HCT116 (cell line): ENCODE measurements around the gene TSPAN31. TPM values are rescaled to one million over a fixed set of nuclear protein-coding genes. Genes with fewer than 3 reads are reported as not detected.

ENCODE experiments used
- ATAC-seq: fragments of 200-7000 bp; cut with Tn5 transposase; 2 replicates; pipeline ENCODE4 v1.9.1; 2020; ENCODE audit warnings: mild to moderate bottlenecking, moderate library complexity
- BruUV-seq: library from RNA; stranded (reverse); fragments of 400-500 nt; replicated peaks from 2 replicates; lab custom pipeline; 2021; lab: Mats Ljungman, UMichigan
- CTCF ChIA-PET: fragments of 300-600 bp; sonication (Branson Sonifier 250); formaldehyde crosslinking; loops from one replicate; lab custom pipeline; 2021; ENCODE audit warnings: antibody characterized with exemption; lab: Charles Lee
- POLR2A ChIA-PET: fragments of 300-600, 350-600 bp; sonication (Branson Sonifier 250); formaldehyde crosslinking; loops from one replicate; lab custom pipeline; 2021; ENCODE audit warnings: antibody characterized with exemption; lab: Charles Lee
- RAD21 ChIA-PET, 2 experiments: fragments of 300-600 bp; sonication (Branson Sonifier 250); formaldehyde crosslinking; loops; one replicate each; lab custom pipeline; 2023; ENCODE audit warnings: low total read pairs in 2 of 2; ENCODE audit not compliant: uncharacterized antibody in 2 of 2, unreplicated experiment in 2 of 2, low non-redundant PET in 1 of 2; lab: Charles Lee
- DNase-seq: peaks from one replicate; pipeline ENCODE4 v3.0.0-alpha.2; 2010; ENCODE audit warnings: low read depth, low spot score
- H2AFZ ChIP-seq: fragments of 200-600 bp; shearing (Covaris generic), sonication (generic); 2 replicates; pipeline ENCODE4 v1.6.1; 2017; ENCODE audit warnings: low read depth, mixed run types, mixed read lengths, antibody characterized with exemption, low read length; ENCODE audit not compliant: poor library complexity, severe bottlenecking
- H3K27ac ChIP-seq: 2 replicates; pipeline ENCODE4 v1.5.1; 2012; ENCODE audit warnings: low read depth, low read length
- H3K27me3 ChIP-seq: fragments of 200-600 bp; sonication (generic); 2 replicates; pipeline ENCODE4 v1.6.1; 2016; ENCODE audit warnings: mixed run types, low read length, mixed read lengths; ENCODE audit not compliant: insufficient read depth
- H3K36me3 ChIP-seq, 2 experiments: fragments of 200-500 bp in 1 of 2; fragments of 200-600 bp in 1 of 2; sonication (Bioruptor generic) in 1 of 2; sonication (generic) in 1 of 2; 2 replicates each; pipeline versions ENCODE4 v1.5.1 to v1.6.1; 2014 to 2016; ENCODE audit warnings: low read length in 2 of 2, inconsistent platforms in 1 of 2, mixed read lengths in 1 of 2, mixed run types in 1 of 2; ENCODE audit not compliant: insufficient read depth in 2 of 2, control insufficient read depth in 1 of 2
- H3K4me1 ChIP-seq, 2 experiments: fragments of 200-600 bp in 1 of 2; sonication (generic) in 1 of 2; 2 replicates each; pipeline versions ENCODE4 v1.5.1 to v1.6.1; 2012 to 2017; ENCODE audit warnings: low read length in 2 of 2, inconsistent platforms in 1 of 2, mild to moderate bottlenecking in 1 of 2, mixed read lengths in 1 of 2, mixed run types in 1 of 2, moderate library complexity in 1 of 2; ENCODE audit not compliant: insufficient read depth in 2 of 2, control insufficient read depth in 1 of 2
- H3K4me2 ChIP-seq: fragments of 200-600 bp; sonication (generic); 2 replicates; pipeline ENCODE4 v1.6.1; 2017; ENCODE audit warnings: mixed run types, low read length, mixed read lengths
- H3K4me3 ChIP-seq, 2 experiments: fragments of 200-600 bp in 1 of 2; sonication (generic) in 1 of 2; replicated peaks in 1 of 2; 2 replicates each; pipeline ENCODE4 v1.5.1; 2011 to 2016; ENCODE audit warnings: low read length in 2 of 2, control low read depth in 1 of 2, low read depth in 1 of 2, mild to moderate bottlenecking in 1 of 2, mixed read lengths in 1 of 2, mixed run types in 1 of 2
- H3K79me2 ChIP-seq: fragments of 200-600 bp; sonication (generic); 2 replicates; pipeline ENCODE4 v1.6.1; 2017; ENCODE audit warnings: mild to moderate bottlenecking, mixed run types, low read length, moderate library complexity, mixed read lengths; ENCODE audit not compliant: insufficient read depth
- H3K9ac ChIP-seq: fragments of 200-600 bp; sonication (generic); 2 replicates; pipeline ENCODE4 v1.6.1; 2016; ENCODE audit warnings: low read length, mixed read lengths
- H3K9me2 ChIP-seq: fragments of 200-600 bp; sonication (generic), shearing (Covaris generic); 2 replicates; pipeline ENCODE4 v1.6.1; 2017; ENCODE audit warnings: mixed run types, mild to moderate bottlenecking, moderate library complexity; ENCODE audit not compliant: insufficient read depth
- H3K9me3 ChIP-seq, 2 experiments: fragments of 200-500 bp in 1 of 2; fragments of 200-600 bp in 1 of 2; sonication (Bioruptor generic) in 1 of 2; sonication (generic) in 1 of 2; 2 replicates each; pipeline ENCODE4 v1.6.1; 2014 to 2017; ENCODE audit warnings: low read length in 2 of 2, mixed read lengths in 2 of 2, inconsistent platforms in 1 of 2, low read depth in 1 of 2, mild to moderate bottlenecking in 1 of 2, mixed run types in 1 of 2, moderate library complexity in 1 of 2; ENCODE audit not compliant: control insufficient read depth in 1 of 2, insufficient read depth in 1 of 2
- H4K20me1 ChIP-seq: fragments of 200-600 bp; sonication (generic), shearing (Covaris generic); 2 replicates; pipeline ENCODE4 v1.6.1; 2017; ENCODE audit warnings: mixed run types, mild to moderate bottlenecking, moderate library complexity; ENCODE audit not compliant: insufficient read depth
- CBX3 ChIP-seq: IDR thresholded peaks from 2 replicates; pipeline ENCODE4 v1.6.1; 2012; ENCODE audit warnings: low read depth
- JUND ChIP-seq: IDR thresholded peaks from 2 replicates; pipeline ENCODE4 v1.6.1; 2012
- POLR2A ChIP-seq: IDR thresholded peaks from 2 replicates; pipeline ENCODE4 v1.7.0; 2011; ENCODE audit warnings: borderline replicate concordance; ENCODE audit not compliant: insufficient read depth, insufficient read length; ENCODE audit errors: extremely low read depth
- POLR2AphosphoS5 ChIP-seq: IDR thresholded peaks from 2 replicates; pipeline ENCODE4 v1.6.1; 2011; ENCODE audit warnings: mild to moderate bottlenecking, low read depth, low read length, moderate library complexity
- SP1 ChIP-seq: IDR thresholded peaks from 2 replicates; pipeline ENCODE4 v1.6.1; 2012; ENCODE audit warnings: low read depth
- TCF7L2 ChIP-seq: IDR thresholded peaks from 2 replicates; pipeline ENCODE4 v1.7.0; 2011; ENCODE audit warnings: borderline replicate concordance, inconsistent platforms; ENCODE audit not compliant: insufficient read depth, insufficient read length; ENCODE audit errors: extremely low read depth
- YY1 ChIP-seq: IDR thresholded peaks from 2 replicates; pipeline ENCODE4 v1.6.1; 2011; ENCODE audit warnings: low read length, low read depth, moderate library complexity, mild to moderate bottlenecking; ENCODE audit not compliant: insufficient replicate concordance; ENCODE audit errors: extremely low read depth
- ZNF274 ChIP-seq: fragments of 200-500 bp; sonication (Bioruptor generic); IDR thresholded peaks from 2 replicates; pipeline ENCODE4 v1.6.1; 2014; ENCODE audit warnings: mild to moderate bottlenecking, low read depth, low read length, inconsistent platforms
- intact Hi-C: fragments of 100-400 bp; cut with micrococcal nuclease; formaldehyde crosslinking; loops from 2 replicates; pipeline ENCODE4 v1.10.0; 2022
- total RNA-seq: library from RNA; stranded (reverse); gene quantifications from one replicate; pipeline ENCODE4 v1.2.1, GENCODE V29; 2021; ENCODE audit not compliant: unreplicated experiment
- TF ChIP-seq, protein P1 (sequence below): IDR thresholded peaks from 2 replicates; pipeline ENCODE4 v1.6.1; 2012; ENCODE audit warnings: low read depth
- TF ChIP-seq, protein P2 (sequence below): IDR thresholded peaks from 2 replicates; pipeline ENCODE4 v1.6.1; 2012
- TF ChIP-seq, protein P3 (sequence below): IDR thresholded peaks from 2 replicates; pipeline ENCODE4 v1.6.1; 2011; ENCODE audit warnings: mild to moderate bottlenecking, low read length, moderate library complexity; ENCODE audit not compliant: insufficient replicate concordance; ENCODE audit errors: extremely low read depth

TSPAN31 gene
- total RNA-seq, 1 experiment from 2014 or later: 14.9 TPM

DNA sequence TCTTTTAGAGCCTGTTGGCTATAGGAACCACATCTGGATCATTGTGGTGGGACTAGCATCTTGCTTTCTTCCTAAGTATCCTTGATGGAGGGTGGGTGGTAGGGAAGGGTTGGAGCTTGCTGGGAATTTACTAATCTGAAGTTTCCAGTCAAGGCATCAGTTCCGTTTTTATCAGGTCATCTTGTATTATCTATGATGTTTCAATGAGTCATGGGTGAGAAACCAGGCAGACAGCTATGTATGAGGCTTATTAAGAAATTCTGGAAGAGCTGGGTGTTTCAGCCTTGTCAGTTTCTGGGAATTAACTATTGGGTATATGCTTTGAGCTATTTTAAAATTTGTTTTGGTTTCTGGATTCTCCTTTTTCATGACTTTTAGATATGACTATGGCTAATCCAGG, 49.1 kb downstream of the TSPAN31 start:
- H3K9me3 ChIP-seq: no peaks in the 10 kb centered on the region
- CTCF ChIA-PET: interaction anchor here (1.5 kb wide), 1 partner anchor 9 kb away, joined by 4 read pairs; no protein-coding TSS in a partner anchor
- H3K4me1 ChIP-seq: peaks cover 0 to 8% of the 10 kb centered on the region in 2 experiments; a peak in 2 of 4 replicates
- RAD21 ChIA-PET: no interaction called here
- no peak for TF ChIP-seq JUND
- TF ChIP-seq, protein P1, sequence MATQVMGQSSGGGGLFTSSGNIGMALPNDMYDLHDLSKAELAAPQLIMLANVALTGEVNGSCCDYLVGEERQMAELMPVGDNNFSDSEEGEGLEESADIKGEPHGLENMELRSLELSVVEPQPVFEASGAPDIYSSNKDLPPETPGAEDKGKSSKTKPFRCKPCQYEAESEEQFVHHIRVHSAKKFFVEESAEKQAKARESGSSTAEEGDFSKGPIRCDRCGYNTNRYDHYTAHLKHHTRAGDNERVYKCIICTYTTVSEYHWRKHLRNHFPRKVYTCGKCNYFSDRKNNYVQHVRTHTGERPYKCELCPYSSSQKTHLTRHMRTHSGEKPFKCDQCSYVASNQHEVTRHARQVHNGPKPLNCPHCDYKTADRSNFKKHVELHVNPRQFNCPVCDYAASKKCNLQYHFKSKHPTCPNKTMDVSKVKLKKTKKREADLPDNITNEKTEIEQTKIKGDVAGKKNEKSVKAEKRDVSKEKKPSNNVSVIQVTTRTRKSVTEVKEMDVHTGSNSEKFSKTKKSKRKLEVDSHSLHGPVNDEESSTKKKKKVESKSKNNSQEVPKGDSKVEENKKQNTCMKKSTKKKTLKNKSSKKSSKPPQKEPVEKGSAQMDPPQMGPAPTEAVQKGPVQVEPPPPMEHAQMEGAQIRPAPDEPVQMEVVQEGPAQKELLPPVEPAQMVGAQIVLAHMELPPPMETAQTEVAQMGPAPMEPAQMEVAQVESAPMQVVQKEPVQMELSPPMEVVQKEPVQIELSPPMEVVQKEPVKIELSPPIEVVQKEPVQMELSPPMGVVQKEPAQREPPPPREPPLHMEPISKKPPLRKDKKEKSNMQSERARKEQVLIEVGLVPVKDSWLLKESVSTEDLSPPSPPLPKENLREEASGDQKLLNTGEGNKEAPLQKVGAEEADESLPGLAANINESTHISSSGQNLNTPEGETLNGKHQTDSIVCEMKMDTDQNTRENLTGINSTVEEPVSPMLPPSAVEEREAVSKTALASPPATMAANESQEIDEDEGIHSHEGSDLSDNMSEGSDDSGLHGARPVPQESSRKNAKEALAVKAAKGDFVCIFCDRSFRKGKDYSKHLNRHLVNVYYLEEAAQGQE: no peak
- no peak for TF ChIP-seq POLR2AphosphoS5
- no peak for TF ChIP-seq YY1
- no peak for TF ChIP-seq POLR2A
- DNase-seq: no peak
- no peak for ATAC-seq
- no peak overlapping the region for H3K27ac ChIP-seq
- POLR2A ChIA-PET: interaction anchor here (1.0 kb wide), 1 partner anchor 11 kb away, joined by 3 read pairs; the partner anchor contains the start of gene TSFM
- H2AFZ ChIP-seq: no peak overlapping the region
- H3K79me2 ChIP-seq: peaks cover 19% of the 10 kb centered on the region
- H3K27me3 ChIP-seq: no peaks in the 10 kb centered on the region
- no peaks in the 10 kb centered on the region for H4K20me1 ChIP-seq
- no peaks in the 10 kb centered on the region for H3K9me2 ChIP-seq
- BruUV-seq: no TSS peak
- H3K9ac ChIP-seq: no peak overlapping the region
- intact Hi-C loops: no loop called here
- no peak overlapping the region for H3K4me3 ChIP-seq
- H3K4me2 ChIP-seq: no peak overlapping the region; the same call in 1 of the 2 replicates
- peaks cover 37 to 38% of the 10 kb centered on the region in 2 experiments; a peak in 3 of 4 replicates for H3K36me3 ChIP-seq

DNA sequence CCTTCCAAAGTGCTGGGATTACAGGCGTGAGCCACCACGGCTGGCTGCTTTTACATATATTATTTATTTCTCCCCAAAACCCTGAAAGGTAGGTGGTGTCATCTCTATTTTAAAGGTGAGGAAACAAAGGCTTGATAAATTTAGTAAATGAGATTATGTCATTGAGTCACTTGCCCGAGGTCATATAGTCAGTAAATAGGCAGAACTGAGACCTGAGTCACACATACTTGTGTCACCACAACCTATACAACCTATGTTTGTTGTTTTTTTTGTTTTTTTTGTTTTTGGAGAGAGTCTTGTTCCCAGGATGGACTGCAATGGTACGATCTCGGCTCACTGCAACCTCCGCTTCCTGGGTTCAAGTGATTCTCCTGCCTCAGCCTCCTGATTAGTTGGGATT, 50.5 kb downstream of the TSPAN31 start:
- no peak for DNase-seq
- Histone ChIP-seq H3K9ac (no peak overlapping the region), H3K4me2 (no peak overlapping the region), H3K4me1 (peaks cover 0 to 8% of the 10 kb centered on the region in 2 experiments; a peak in 2 of 4 replicates), H3K36me3 (peaks cover 37 to 38% of the 10 kb centered on the region in 2 experiments; a peak in 3 of 4 replicates), H3K27ac (no peak overlapping the region), H3K79me2 (peaks cover 13% of the 10 kb centered on the region), H4K20me1 (no peaks in the 10 kb centered on the region), H3K9me3 (no peaks in the 10 kb centered on the region), H3K27me3 (no peaks in the 10 kb centered on the region), H3K4me3 (no peak overlapping the region), H3K9me2 (no peaks in the 10 kb centered on the region), H2AFZ (no peak overlapping the region)
- intact Hi-C loops: no loop called here
- no TSS peak for BruUV-seq
- RAD21 ChIA-PET: no interaction called here
- POLR2A ChIA-PET: no interaction called here
- TF ChIP-seq CBX3: no peak
- TF ChIP-seq, protein P2, sequence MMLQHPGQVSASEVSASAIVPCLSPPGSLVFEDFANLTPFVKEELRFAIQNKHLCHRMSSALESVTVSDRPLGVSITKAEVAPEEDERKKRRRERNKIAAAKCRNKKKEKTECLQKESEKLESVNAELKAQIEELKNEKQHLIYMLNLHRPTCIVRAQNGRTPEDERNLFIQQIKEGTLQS: no peak
- TF ChIP-seq ZNF274: no peak
- TF ChIP-seq, protein P3, sequence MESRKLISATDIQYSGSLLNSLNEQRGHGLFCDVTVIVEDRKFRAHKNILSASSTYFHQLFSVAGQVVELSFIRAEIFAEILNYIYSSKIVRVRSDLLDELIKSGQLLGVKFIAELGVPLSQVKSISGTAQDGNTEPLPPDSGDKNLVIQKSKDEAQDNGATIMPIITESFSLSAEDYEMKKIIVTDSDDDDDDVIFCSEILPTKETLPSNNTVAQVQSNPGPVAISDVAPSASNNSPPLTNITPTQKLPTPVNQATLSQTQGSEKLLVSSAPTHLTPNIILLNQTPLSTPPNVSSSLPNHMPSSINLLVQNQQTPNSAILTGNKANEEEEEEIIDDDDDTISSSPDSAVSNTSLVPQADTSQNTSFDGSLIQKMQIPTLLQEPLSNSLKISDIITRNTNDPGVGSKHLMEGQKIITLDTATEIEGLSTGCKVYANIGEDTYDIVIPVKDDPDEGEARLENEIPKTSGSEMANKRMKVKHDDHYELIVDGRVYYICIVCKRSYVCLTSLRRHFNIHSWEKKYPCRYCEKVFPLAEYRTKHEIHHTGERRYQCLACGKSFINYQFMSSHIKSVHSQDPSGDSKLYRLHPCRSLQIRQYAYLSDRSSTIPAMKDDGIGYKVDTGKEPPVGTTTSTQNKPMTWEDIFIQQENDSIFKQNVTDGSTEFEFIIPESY: no peak
- no peak for TF ChIP-seq TCF7L2
- no peak for TF ChIP-seq POLR2AphosphoS5
- no peak for TF ChIP-seq YY1
- no peak for TF ChIP-seq JUND
- TF ChIP-seq SP1: no peak
- ATAC-seq: no peak
- CTCF ChIA-PET: no interaction called here
